Measurements from ENCODE around the gene NOL11.

DNA sequence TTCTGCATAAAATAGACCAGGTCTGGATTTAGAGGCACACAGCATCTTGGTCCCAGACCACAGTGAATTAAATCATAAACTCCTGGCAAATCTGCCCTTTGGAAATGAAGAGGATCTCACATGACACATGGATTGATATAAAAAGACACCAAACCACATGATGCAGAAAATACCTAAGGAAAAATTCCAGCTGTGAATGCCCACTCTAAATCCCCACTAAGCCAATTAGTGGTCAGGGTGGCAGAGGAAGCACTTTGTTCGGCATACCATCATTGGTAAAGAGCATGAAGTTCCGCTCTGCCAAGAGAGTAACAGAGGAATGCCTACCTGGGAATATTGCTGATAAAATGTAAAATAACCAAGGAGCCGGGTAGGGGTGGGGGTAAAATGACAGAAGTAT, 32.4 kb upstream of the NOL11 start:
- TF ChIP-seq CTCF (IDR thresholded peaks at IDR 0.05; ENCODE audit: insufficient read depth, low read length) (no peak), REST (IDR thresholded peaks at IDR 0.05; ENCODE audit: insufficient replicate concordance, low read depth) (no peak)

Data from HL-60 (cell line).